ENCODE results near the gene CCM2.

GRCh38 chr7:45105588-45106188 is 105.7 kb downstream of the CCM2 start:
- no peak for TF ChIP-seq POLR2AphosphoS5 (IDR thresholded peaks at IDR 0.05; ENCODE audit: low read depth, low read length)
- TF ChIP-seq POLR2A (IDR thresholded peaks at IDR 0.05; ENCODE audit: low read depth, low read length), result no peak
